ENCODE data around the gene GCN1.

GRCh38 chr12:120117961-120118320 is 76.6 kb downstream of the GCN1 start:
- TF ChIP-seq CTCF (IDR thresholded peaks at IDR 0.05) (no peak), POLR2A (IDR thresholded peaks at IDR 0.05) (no peak)
